WTC11 (cell line): ENCODE data around the gene SYT13.

ENCODE experiments used
- CREB1 ChIP-seq: sonication (generic); formaldehyde crosslinking; IDR thresholded peaks from 2 replicates; pipeline ENCODE4 v1.8.0; 2023; ENCODE audit warnings: mild to moderate bottlenecking, missing genetic modification reagents
- FOXJ3 ChIP-seq: sonication (generic); formaldehyde crosslinking; IDR thresholded peaks from 2 replicates; pipeline ENCODE4 v1.9.0; 2021; ENCODE audit warnings: missing genetic modification reagents, mild to moderate bottlenecking, borderline replicate concordance
- GABPB1 ChIP-seq: sonication (generic); formaldehyde crosslinking; IDR thresholded peaks from 2 replicates; pipeline ENCODE4 v1.8.1; 2023; ENCODE audit warnings: mild to moderate bottlenecking, missing genetic modification reagents
- KAT7 ChIP-seq: sonication (generic); formaldehyde crosslinking; IDR thresholded peaks from 2 replicates; pipeline ENCODE4 v1.8.1; 2023; ENCODE audit warnings: missing genetic modification reagents, mild to moderate bottlenecking, borderline replicate concordance
- SP1 ChIP-seq: sonication (generic); formaldehyde crosslinking; conservative IDR thresholded peaks from 2 replicates; pipeline ENCODE4 v1.8.1; 2022; ENCODE audit warnings: missing genetic modification reagents
- TF ChIP-seq, protein P1 (sequence below): fragments of 200-600 bp; IDR thresholded peaks from 2 replicates; pipeline ENCODE4 v1.8.0; 2022; ENCODE audit warnings: antibody characterized with exemption
- TF ChIP-seq, protein P2 (sequence below): sonication (generic); formaldehyde crosslinking; IDR thresholded peaks from 2 replicates; pipeline ENCODE4 v1.8.1; 2023; ENCODE audit warnings: mild to moderate bottlenecking, missing genetic modification reagents
- TF ChIP-seq, protein P3 (sequence below): sonication (generic); formaldehyde crosslinking; conservative IDR thresholded peaks from 2 replicates; pipeline ENCODE4 v1.8.1; 2022; ENCODE audit warnings: mild to moderate bottlenecking, missing genetic modification reagents

DNA sequence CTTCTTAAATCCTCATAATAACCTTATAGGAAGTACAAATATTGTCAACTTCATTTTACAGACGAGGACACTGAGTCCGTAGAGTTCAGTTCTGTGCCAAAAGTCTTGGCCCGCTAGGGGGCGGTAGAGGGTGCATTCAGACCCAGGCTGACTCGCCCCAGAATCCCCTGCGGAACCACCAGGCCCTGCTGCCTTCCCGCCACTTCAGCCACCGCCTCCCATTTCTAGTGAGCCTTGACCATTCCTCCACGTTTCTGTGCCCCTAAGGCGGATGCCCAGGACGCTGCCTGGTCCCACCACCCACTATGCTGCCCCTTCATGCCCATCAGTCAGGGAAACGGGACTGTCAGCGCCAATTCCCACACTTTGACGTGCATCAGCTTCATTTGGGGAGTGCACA lies 19.1 kb downstream of the SYT13 start:
- TF ChIP-seq, protein P1, sequence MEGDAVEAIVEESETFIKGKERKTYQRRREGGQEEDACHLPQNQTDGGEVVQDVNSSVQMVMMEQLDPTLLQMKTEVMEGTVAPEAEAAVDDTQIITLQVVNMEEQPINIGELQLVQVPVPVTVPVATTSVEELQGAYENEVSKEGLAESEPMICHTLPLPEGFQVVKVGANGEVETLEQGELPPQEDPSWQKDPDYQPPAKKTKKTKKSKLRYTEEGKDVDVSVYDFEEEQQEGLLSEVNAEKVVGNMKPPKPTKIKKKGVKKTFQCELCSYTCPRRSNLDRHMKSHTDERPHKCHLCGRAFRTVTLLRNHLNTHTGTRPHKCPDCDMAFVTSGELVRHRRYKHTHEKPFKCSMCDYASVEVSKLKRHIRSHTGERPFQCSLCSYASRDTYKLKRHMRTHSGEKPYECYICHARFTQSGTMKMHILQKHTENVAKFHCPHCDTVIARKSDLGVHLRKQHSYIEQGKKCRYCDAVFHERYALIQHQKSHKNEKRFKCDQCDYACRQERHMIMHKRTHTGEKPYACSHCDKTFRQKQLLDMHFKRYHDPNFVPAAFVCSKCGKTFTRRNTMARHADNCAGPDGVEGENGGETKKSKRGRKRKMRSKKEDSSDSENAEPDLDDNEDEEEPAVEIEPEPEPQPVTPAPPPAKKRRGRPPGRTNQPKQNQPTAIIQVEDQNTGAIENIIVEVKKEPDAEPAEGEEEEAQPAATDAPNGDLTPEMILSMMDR: peak; percentile 87
- TF ChIP-seq, protein P2, sequence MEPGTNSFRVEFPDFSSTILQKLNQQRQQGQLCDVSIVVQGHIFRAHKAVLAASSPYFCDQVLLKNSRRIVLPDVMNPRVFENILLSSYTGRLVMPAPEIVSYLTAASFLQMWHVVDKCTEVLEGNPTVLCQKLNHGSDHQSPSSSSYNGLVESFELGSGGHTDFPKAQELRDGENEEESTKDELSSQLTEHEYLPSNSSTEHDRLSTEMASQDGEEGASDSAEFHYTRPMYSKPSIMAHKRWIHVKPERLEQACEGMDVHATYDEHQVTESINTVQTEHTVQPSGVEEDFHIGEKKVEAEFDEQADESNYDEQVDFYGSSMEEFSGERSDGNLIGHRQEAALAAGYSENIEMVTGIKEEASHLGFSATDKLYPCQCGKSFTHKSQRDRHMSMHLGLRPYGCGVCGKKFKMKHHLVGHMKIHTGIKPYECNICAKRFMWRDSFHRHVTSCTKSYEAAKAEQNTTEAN (CRISPR knock-in tag): no peak
- TF ChIP-seq FOXJ3 (CRISPR knock-in tag) (no peak), SP1 (CRISPR knock-in tag) (no peak; the same call in 1 of the 2 replicates), CREB1 (CRISPR knock-in tag) (no peak), GABPB1 (no peak), KAT7 (CRISPR knock-in tag) (no peak)
- TF ChIP-seq, protein P3, sequence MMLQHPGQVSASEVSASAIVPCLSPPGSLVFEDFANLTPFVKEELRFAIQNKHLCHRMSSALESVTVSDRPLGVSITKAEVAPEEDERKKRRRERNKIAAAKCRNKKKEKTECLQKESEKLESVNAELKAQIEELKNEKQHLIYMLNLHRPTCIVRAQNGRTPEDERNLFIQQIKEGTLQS (CRISPR knock-in tag): no peak
